HFFc6 (cell line): ENCODE results near the gene GOLGA8A. TPM values are rescaled to one million over a fixed set of nuclear protein-coding genes. Genes with fewer than 3 reads are reported as not detected.
"Not testable (repeated sequence)": the region's sequence is repeated elsewhere in the genome, so short reads cannot be mapped to it uniquely, and the experiment has no call there.

Experiments used
- DNase-seq: peaks from one replicate; pipeline ENCODE4 v3.0.0-alpha.2; 2018
- H3K27ac Mint-ChIP-seq: 2 replicates; pipeline ENCODE4 v1.8.0; 2020; ENCODE audit warnings: mild to moderate bottlenecking, mixed read lengths
- H3K27me3 Mint-ChIP-seq: 2 replicates; pipeline ENCODE4 v1.8.0; 2021; ENCODE audit warnings: mild to moderate bottlenecking, moderate library complexity, mixed read lengths; ENCODE audit not compliant: insufficient read depth
- H3K36me3 Mint-ChIP-seq: 2 replicates; pipeline ENCODE4 v1.8.0; 2021; ENCODE audit warnings: low read depth, mixed read lengths
- H3K4me1 Mint-ChIP-seq: 2 replicates; pipeline ENCODE4 v1.8.0; 2020; ENCODE audit warnings: low read depth, mixed read lengths
- H3K4me3 Mint-ChIP-seq: 2 replicates; pipeline ENCODE4 v1.8.0; 2020; ENCODE audit warnings: mild to moderate bottlenecking, moderate library complexity, mixed read lengths
- H3K9me3 Mint-ChIP-seq: 2 replicates; pipeline ENCODE4 v1.8.0; 2020; ENCODE audit warnings: mild to moderate bottlenecking, mixed read lengths
- CTCF ChIP-seq: fragments of 200-600 bp; sonication (generic); IDR thresholded peaks from 2 replicates; pipeline ENCODE4 v1.5.0; 2021; ENCODE audit warnings: antibody characterized with exemption, mild to moderate bottlenecking
- total RNA-seq, 6 experiments: library from RNA; stranded (reverse); fragmentation: NEBNext Ultra II Directional; extraction: Animal tissue kit (Norgen Biotek cat#: 25700); gene quantifications; 2 replicates in 1 of 6; 3 replicates in 5 of 6; pipeline ENCODE4 v1.2.3, GENCODE V29; 2021

The GOLGA8A gene
- total RNA-seq, 6 experiments from 2014 or later: 0.80 to 3.1 (median 1.6) TPM

- H3K27ac Mint-ChIP-seq: no peak overlapping the region
- DNase-seq: no peak
- no peaks in the 10 kb centered on the region; the same call in 1 of the 2 replicates for H3K4me1 Mint-ChIP-seq
- TF ChIP-seq CTCF: no peak
- H3K27me3 Mint-ChIP-seq: peaks cover 30% of the 10 kb centered on the region
- H3K4me3 Mint-ChIP-seq: no peak overlapping the region
- H3K36me3 Mint-ChIP-seq: no peaks in the 10 kb centered on the region
- H3K9me3 Mint-ChIP-seq: no peaks in the 10 kb centered on the region; the same call in 1 of the 2 replicates
Measured at GRCh38 chr15:34439878-34440277, 2.3 kb upstream of the GOLGA8A start.

GRCh38 chr15:34436956-34437442 is 609 bp downstream of the GOLGA8A start:
- no peaks in the 10 kb centered on the region for H3K36me3 Mint-ChIP-seq
- DNase-seq: no peak
- no peaks in the 10 kb centered on the region; the same call in 1 of the 2 replicates for H3K4me1 Mint-ChIP-seq
- peaks cover 40% of the 10 kb centered on the region for H3K27me3 Mint-ChIP-seq
- TF ChIP-seq CTCF: no peak
- H3K27ac Mint-ChIP-seq: no peak overlapping the region
- H3K4me3 Mint-ChIP-seq: peak overlapping the region; percentile 34; the same call in 1 of the 2 replicates
- no peaks in the 10 kb centered on the region; the same call in 1 of the 2 replicates for H3K9me3 Mint-ChIP-seq

- Mint-ChIP-seq H3K9me3 (no peaks in the 10 kb centered on the region; the same call in 1 of the 2 replicates), H3K4me3 (peak overlapping the region; percentile 34; the same call in 1 of the 2 replicates), H3K27me3 (peaks cover 36% of the 10 kb centered on the region), H3K4me1 (no peaks in the 10 kb centered on the region; the same call in 1 of the 2 replicates), H3K27ac (no peak overlapping the region), H3K36me3 (no peaks in the 10 kb centered on the region)
- DNase-seq: no peak
- TF ChIP-seq CTCF: no peak
Measured at GRCh38 chr15:34436126-34436955, 1.3 kb downstream of the GOLGA8A start.

GRCh38 chr15:34435658-34436057 is 1.9 kb downstream of the GOLGA8A start:
- H3K4me3 Mint-ChIP-seq: no peak overlapping the region
- no peaks in the 10 kb centered on the region; the same call in 1 of the 2 replicates for H3K9me3 Mint-ChIP-seq
- DNase-seq: no peak
- no peaks in the 10 kb centered on the region; the same call in 1 of the 2 replicates for H3K4me1 Mint-ChIP-seq
- H3K27me3 Mint-ChIP-seq: peaks cover 32% of the 10 kb centered on the region
- no peaks in the 10 kb centered on the region for H3K36me3 Mint-ChIP-seq
- no peak for TF ChIP-seq CTCF
- H3K27ac Mint-ChIP-seq: no peak overlapping the region

- H3K27me3 Mint-ChIP-seq: peaks cover 38% of the 10 kb centered on the region
- no peak overlapping the region for H3K27ac Mint-ChIP-seq
- H3K4me1 Mint-ChIP-seq: no peaks in the 10 kb centered on the region; the same call in 1 of the 2 replicates
- H3K36me3 Mint-ChIP-seq: no peaks in the 10 kb centered on the region
- H3K4me3 Mint-ChIP-seq: no peak overlapping the region
- no peak for TF ChIP-seq CTCF
- no peaks in the 10 kb centered on the region; the same call in 1 of the 2 replicates for H3K9me3 Mint-ChIP-seq
- no peak for DNase-seq
Measured at GRCh38 chr15:34434627-34435305, 2.8 kb downstream of the GOLGA8A start.

- H3K9me3 Mint-ChIP-seq, H3K36me3 Mint-ChIP-seq, H3K4me3 Mint-ChIP-seq, H3K4me1 Mint-ChIP-seq, DNase-seq, H3K27ac Mint-ChIP-seq: not testable (repeated sequence)
- H3K27me3 Mint-ChIP-seq: peaks cover 39% of the 10 kb centered on the region
Measured at GRCh38 chr15:34433956-34434626, 3.5 kb downstream of the GOLGA8A start.

GRCh38 chr15:34430642-34431041 is 7.0 kb downstream of the GOLGA8A start:
- H3K27me3 Mint-ChIP-seq: peaks cover 30% of the 10 kb centered on the region
- not testable (repeated sequence) for H3K27ac Mint-ChIP-seq, H3K9me3 Mint-ChIP-seq, H3K36me3 Mint-ChIP-seq, H3K4me1 Mint-ChIP-seq, DNase-seq, H3K4me3 Mint-ChIP-seq
